AG04450 (cell line): Measurements from ENCODE around the gene UVSSA. TPM values are rescaled to one million over a fixed set of nuclear protein-coding genes. Genes with fewer than 3 reads are reported as not detected.

ENCODE experiments used
- CTCF ChIA-PET: fragments of 300-600, 350-600 bp; formaldehyde crosslinking; extraction: SDS; loops from one replicate; lab custom pipeline; 2022; ENCODE audit warnings: antibody characterized with exemption, inconsistent platforms; lab: Charles Lee
- POLR2A ChIA-PET: fragments of 350-600 bp; formaldehyde crosslinking; extraction: SDS; loops from one replicate; lab custom pipeline; 2021; ENCODE audit warnings: antibody characterized with exemption, inconsistent platforms; lab: Yijun Ruan, JAX
- DNase-seq: peaks from one replicate; pipeline ENCODE4 v3.0.0-alpha.2; 2011; ENCODE audit warnings: low read depth, low spot score
- H3K27ac ChIP-seq: one replicate; pipeline ENCODE4 v1.5.1; 2012; ENCODE audit warnings: low read depth, low read length, control low read depth
- H3K27me3 ChIP-seq: one replicate; pipeline ENCODE4 v1.6.0; 2012; ENCODE audit warnings: low read length; ENCODE audit not compliant: control insufficient read depth, insufficient read depth
- H3K4me3 ChIP-seq: 2 replicates; pipeline ENCODE4 v1.5.1; 2011; ENCODE audit warnings: mild to moderate bottlenecking, low read depth, low read length, control low read depth
- H3K9me3 ChIP-seq: 2 replicates; pipeline ENCODE4 v1.5.1; 2012; ENCODE audit warnings: low read length; ENCODE audit not compliant: control insufficient read depth, insufficient read depth
- polyA plus RNA-seq: library from polyadenylated mRNA; depleted of rRNA; stranded (reverse); fragments of >200 nt; gene quantifications from 2 replicates; pipeline ENCODE4 v1.2.3, GENCODE V29; 2011
- TF ChIP-seq, protein P1 (sequence below): IDR thresholded peaks from 2 replicates; pipeline ENCODE4 v1.5.1; 2011; ENCODE audit warnings: low read depth, low read length, control low read depth, inconsistent platforms

UVSSA gene
- polyA plus RNA-seq, 1 experiment, result 4.9 TPM

DNA sequence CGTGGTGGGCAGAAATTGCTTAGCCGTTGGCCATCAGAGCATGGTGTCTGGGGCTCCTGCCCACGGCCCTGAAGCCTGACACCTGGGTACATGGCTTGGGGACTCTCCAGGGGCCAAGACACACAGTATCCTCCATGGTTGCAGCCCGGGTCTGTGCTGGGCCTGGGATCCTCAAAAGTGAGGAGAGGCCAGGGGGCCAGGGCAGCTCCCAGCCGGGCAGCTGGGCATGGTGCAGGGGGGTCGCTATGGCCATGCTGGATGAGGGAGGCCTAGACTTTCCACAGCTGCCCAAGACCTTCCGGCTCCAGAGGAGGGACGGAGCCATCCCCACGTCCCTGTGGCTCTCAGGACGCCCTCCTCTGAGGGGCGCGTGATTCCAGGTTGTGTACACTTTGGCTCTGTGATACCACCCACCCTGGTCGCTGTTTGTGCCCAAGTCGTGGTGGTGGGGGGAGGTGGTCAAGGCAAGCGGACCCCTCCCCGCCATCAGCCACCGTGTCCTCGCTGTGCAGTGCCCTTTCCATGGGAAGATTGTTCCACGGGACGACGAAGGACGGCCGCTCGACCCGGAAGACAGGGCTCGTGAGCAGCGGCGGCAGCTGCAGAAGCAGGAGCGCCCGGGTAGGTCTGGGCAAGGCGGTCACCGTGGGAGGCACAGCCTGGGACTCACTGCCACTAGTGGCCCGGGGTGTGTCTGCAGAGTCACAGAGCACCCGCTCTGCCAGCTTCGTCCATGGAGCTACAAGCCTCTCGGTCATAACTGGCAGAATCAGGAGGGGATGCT lies 33.6 kb downstream of the UVSSA start:
- ChIA-PET CTCF (no interaction called here), POLR2A (no interaction called here)
- Histone ChIP-seq H3K9me3 (no peaks in the 10 kb centered on the region; the same call in 1 of the 2 replicates), H3K27ac (no peak overlapping the region), H3K27me3 (no peaks in the 10 kb centered on the region), H3K4me3 (no peak overlapping the region)
- no peak for DNase-seq
- TF ChIP-seq, protein P1, sequence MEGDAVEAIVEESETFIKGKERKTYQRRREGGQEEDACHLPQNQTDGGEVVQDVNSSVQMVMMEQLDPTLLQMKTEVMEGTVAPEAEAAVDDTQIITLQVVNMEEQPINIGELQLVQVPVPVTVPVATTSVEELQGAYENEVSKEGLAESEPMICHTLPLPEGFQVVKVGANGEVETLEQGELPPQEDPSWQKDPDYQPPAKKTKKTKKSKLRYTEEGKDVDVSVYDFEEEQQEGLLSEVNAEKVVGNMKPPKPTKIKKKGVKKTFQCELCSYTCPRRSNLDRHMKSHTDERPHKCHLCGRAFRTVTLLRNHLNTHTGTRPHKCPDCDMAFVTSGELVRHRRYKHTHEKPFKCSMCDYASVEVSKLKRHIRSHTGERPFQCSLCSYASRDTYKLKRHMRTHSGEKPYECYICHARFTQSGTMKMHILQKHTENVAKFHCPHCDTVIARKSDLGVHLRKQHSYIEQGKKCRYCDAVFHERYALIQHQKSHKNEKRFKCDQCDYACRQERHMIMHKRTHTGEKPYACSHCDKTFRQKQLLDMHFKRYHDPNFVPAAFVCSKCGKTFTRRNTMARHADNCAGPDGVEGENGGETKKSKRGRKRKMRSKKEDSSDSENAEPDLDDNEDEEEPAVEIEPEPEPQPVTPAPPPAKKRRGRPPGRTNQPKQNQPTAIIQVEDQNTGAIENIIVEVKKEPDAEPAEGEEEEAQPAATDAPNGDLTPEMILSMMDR, result no peak

DNA sequence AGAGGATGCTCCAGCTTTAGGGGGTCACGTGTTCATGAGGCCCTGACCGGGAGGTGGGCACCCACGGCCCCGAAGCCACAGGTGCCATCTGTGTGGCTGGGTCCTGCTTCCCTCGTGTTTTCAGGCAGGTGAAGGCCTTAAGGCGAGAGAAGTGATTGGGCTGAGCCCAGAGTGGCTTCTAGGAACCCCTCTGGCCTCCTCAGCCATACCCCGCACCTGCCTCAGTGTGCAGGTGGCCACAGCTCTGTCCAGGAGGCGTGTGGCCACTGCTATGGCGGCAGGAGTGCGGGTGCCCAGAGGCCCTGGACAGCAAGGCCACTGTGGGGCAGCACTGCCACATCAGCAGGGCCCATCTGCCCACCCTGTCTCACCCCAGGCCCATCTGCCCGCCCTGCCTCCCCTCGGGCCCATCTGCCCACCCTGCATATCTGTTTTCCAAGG lies 34.2 kb downstream of the UVSSA start:
- ChIA-PET CTCF (no interaction called here), POLR2A (no interaction called here)
- TF ChIP-seq, protein P1, result no peak
- H3K27ac ChIP-seq, result no peak overlapping the region
- H3K4me3 ChIP-seq, result no peak overlapping the region
- DNase-seq, result no peak
- no peaks in the 10 kb centered on the region; the same call in 1 of the 2 replicates for H3K9me3 ChIP-seq
- H3K27me3 ChIP-seq, result no peaks in the 10 kb centered on the region

DNA sequence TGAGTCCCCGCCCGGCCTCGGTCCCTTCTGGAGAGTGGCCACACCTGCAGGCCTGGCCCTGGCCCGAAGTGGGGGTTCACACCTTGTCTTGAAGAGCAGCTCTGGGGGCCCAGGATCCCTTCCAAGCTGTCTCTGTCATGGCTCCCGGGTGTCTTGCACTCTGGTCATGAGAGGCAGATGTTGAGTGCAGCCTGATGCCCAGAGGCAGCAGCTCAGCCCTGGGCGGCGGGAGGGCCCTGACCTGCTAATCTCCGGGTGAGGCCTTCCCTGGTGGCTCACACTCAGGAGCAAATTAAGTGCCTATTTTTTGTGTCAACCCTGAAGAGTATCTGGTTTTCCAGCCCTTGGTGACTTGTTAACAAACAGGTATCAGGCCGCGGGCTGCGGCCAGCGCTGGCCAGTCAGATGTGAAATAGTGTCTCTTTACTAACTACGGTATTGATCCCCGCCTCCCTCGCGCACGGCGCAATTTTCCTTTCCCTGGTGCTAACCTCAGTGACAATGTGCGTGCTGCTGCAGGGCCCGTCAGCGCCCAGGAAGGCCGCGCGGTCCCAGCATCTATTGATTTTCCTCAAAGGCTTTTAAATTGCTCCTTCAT lies 35.0 kb downstream of the UVSSA start:
- H3K4me3 ChIP-seq, result no peak overlapping the region
- H3K27me3 ChIP-seq, result no peaks in the 10 kb centered on the region
- TF ChIP-seq, protein P1, result no peak
- no peak overlapping the region for H3K27ac ChIP-seq
- CTCF ChIA-PET, result no interaction called here
- no peaks in the 10 kb centered on the region; the same call in 1 of the 2 replicates for H3K9me3 ChIP-seq
- no peak for DNase-seq
- POLR2A ChIA-PET, result no interaction called here

- ChIA-PET POLR2A (no interaction called here), CTCF (no interaction called here)
- no peak overlapping the region for H3K4me3 ChIP-seq
- no peaks in the 10 kb centered on the region; the same call in 1 of the 2 replicates for H3K9me3 ChIP-seq
- H3K27ac ChIP-seq, result no peak overlapping the region
- no peaks in the 10 kb centered on the region for H3K27me3 ChIP-seq
- TF ChIP-seq, protein P1, result no peak
- DNase-seq, result no peak
These were observed 36.0 kb downstream of the UVSSA start for GRCh38 chr4:1382776-1383727.
